PC-9 (cell line): ENCODE data around the gene PLEKHA1.

ENCODE experiments used
- EZH2 ChIP-seq: fragments of 200-600 bp; sonication (generic); IDR thresholded peaks from 2 replicates; pipeline ENCODE4 v1.8.0; 2017; ENCODE audit warnings: antibody characterized with exemption, low read depth
- TF ChIP-seq, protein P1 (sequence below): fragments of 200-600 bp; sonication (generic); conservative IDR thresholded peaks from 2 replicates; pipeline ENCODE4 v1.6.1; 2017; ENCODE audit warnings: mixed run types, antibody characterized with exemption, mild to moderate bottlenecking, moderate library complexity

DNA sequence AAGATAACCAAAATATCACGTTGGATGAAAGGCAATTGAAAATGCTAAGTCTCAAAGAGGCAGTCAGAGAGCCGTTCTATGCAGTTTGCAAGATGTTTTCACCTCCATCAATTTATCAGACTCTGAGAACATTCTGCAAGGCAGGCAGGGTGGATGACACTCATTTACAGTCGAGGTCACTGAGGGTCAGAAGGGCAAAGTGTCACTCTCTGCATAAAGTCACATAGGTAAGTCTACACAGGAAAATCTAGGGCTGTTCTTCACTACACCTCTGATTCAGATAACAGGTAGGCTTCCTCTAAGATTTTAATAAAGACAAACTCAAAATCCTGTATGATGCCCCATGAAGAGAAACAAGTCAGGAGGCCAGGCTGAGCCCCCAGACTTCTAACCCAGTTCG lies 1.4 kb upstream of the PLEKHA1 start:
- TF ChIP-seq, protein P1, sequence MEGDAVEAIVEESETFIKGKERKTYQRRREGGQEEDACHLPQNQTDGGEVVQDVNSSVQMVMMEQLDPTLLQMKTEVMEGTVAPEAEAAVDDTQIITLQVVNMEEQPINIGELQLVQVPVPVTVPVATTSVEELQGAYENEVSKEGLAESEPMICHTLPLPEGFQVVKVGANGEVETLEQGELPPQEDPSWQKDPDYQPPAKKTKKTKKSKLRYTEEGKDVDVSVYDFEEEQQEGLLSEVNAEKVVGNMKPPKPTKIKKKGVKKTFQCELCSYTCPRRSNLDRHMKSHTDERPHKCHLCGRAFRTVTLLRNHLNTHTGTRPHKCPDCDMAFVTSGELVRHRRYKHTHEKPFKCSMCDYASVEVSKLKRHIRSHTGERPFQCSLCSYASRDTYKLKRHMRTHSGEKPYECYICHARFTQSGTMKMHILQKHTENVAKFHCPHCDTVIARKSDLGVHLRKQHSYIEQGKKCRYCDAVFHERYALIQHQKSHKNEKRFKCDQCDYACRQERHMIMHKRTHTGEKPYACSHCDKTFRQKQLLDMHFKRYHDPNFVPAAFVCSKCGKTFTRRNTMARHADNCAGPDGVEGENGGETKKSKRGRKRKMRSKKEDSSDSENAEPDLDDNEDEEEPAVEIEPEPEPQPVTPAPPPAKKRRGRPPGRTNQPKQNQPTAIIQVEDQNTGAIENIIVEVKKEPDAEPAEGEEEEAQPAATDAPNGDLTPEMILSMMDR, result no peak
- TF ChIP-seq EZH2, result no peak
